DND-41 (cell line): ENCODE results near the gene CLN5.

Experiments used
- ATAC-seq: fragments of 200-7000 bp; cut with Tn5 transposase; 3 replicates; pipeline ENCODE4 v1.9.1; 2021; ENCODE audit warnings: low read depth; ENCODE audit not compliant: insufficient read depth
- DNase-seq: peaks from one replicate; pipeline ENCODE4 v3.0.0-alpha.2; 2020
- H2AFZ ChIP-seq: 2 replicates; pipeline ENCODE4 v1.6.0; 2012; ENCODE audit warnings: low read depth, low read length
- H3K27ac ChIP-seq: 2 replicates; pipeline ENCODE4 v1.5.1; 2012; ENCODE audit warnings: low read length, inconsistent platforms
- H3K27me3 ChIP-seq: fragments of 200-600 bp; sonication (generic); 2 replicates; pipeline ENCODE4 v1.6.0; 2012; ENCODE audit warnings: low read length, mild to moderate bottlenecking, inconsistent platforms; ENCODE audit not compliant: insufficient read depth, poor library complexity
- H3K36me3 ChIP-seq: 2 replicates; pipeline ENCODE4 v1.5.1; 2012; ENCODE audit warnings: low read length, inconsistent platforms; ENCODE audit not compliant: insufficient read depth
- H3K4me1 ChIP-seq: 2 replicates; pipeline ENCODE4 v1.5.1; 2012; ENCODE audit warnings: mild to moderate bottlenecking, low read length; ENCODE audit not compliant: insufficient read depth
- H3K4me2 ChIP-seq: 2 replicates; pipeline ENCODE4 v1.6.0; 2012; ENCODE audit warnings: mild to moderate bottlenecking, moderate library complexity, low read length, inconsistent platforms; ENCODE audit not compliant: insufficient read depth
- H3K4me3 ChIP-seq, 2 experiments: fragments of 200-600 bp in 1 of 2; shearing (Covaris generic) in 1 of 2; 2 replicates each; pipeline ENCODE4 v1.5.1; 2012 to 2016; ENCODE audit warnings: inconsistent platforms in 2 of 2, low read length in 2 of 2, mild to moderate bottlenecking in 2 of 2, low read depth in 1 of 2, moderate library complexity in 1 of 2
- H3K79me2 ChIP-seq: 2 replicates; pipeline ENCODE4 v1.6.0; 2012; ENCODE audit warnings: low read length, inconsistent platforms; ENCODE audit not compliant: insufficient read depth
- H3K9ac ChIP-seq: 2 replicates; pipeline ENCODE4 v1.6.0; 2012; ENCODE audit warnings: low read depth, mild to moderate bottlenecking, inconsistent platforms, low read length, moderate library complexity
- H3K9me3 ChIP-seq: 2 replicates; pipeline ENCODE4 v1.5.1; 2012; ENCODE audit warnings: low read length, moderate library complexity, mild to moderate bottlenecking, inconsistent platforms; ENCODE audit not compliant: insufficient read depth, severe bottlenecking
- H4K20me1 ChIP-seq: 2 replicates; pipeline ENCODE4 v1.6.0; 2012; ENCODE audit warnings: low read length; ENCODE audit not compliant: insufficient read depth
- EZH2 ChIP-seq: IDR thresholded peaks from 3 replicates; pipeline ENCODE4 v1.6.1; 2012; ENCODE audit warnings: borderline replicate concordance, low read depth, mild to moderate bottlenecking, moderate library complexity, low read length, inconsistent platforms; ENCODE audit not compliant: severe bottlenecking
- TF ChIP-seq, protein P1 (sequence below): IDR thresholded peaks from 2 replicates; pipeline ENCODE4 v1.5.1; 2012; ENCODE audit warnings: borderline replicate concordance, low read length, moderate library complexity, mild to moderate bottlenecking; ENCODE audit not compliant: poor library complexity, severe bottlenecking; ENCODE audit errors: extremely low read depth

CLN5 gene

GRCh38 chr13:77036279-77036678 lies 44.4 kb downstream of the CLN5 start:
- H3K36me3 ChIP-seq, result no peaks in the 10 kb centered on the region
- ATAC-seq (no peak), DNase-seq (no peak)
- no peaks in the 10 kb centered on the region for H3K27me3 ChIP-seq
- H3K4me3 ChIP-seq, result no peak overlapping the region
- H3K9me3 ChIP-seq, result no peaks in the 10 kb centered on the region
- no peaks in the 10 kb centered on the region for H3K79me2 ChIP-seq
- no peak overlapping the region for H3K9ac ChIP-seq
- no peaks in the 10 kb centered on the region for H4K20me1 ChIP-seq
- TF ChIP-seq, protein P1, sequence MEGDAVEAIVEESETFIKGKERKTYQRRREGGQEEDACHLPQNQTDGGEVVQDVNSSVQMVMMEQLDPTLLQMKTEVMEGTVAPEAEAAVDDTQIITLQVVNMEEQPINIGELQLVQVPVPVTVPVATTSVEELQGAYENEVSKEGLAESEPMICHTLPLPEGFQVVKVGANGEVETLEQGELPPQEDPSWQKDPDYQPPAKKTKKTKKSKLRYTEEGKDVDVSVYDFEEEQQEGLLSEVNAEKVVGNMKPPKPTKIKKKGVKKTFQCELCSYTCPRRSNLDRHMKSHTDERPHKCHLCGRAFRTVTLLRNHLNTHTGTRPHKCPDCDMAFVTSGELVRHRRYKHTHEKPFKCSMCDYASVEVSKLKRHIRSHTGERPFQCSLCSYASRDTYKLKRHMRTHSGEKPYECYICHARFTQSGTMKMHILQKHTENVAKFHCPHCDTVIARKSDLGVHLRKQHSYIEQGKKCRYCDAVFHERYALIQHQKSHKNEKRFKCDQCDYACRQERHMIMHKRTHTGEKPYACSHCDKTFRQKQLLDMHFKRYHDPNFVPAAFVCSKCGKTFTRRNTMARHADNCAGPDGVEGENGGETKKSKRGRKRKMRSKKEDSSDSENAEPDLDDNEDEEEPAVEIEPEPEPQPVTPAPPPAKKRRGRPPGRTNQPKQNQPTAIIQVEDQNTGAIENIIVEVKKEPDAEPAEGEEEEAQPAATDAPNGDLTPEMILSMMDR, result no peak
- no peak for TF ChIP-seq EZH2
- no peak overlapping the region for H3K27ac ChIP-seq
- H3K4me1 ChIP-seq, result no peaks in the 10 kb centered on the region
- H3K4me2 ChIP-seq, result no peak overlapping the region
- no peak overlapping the region for H2AFZ ChIP-seq

DNA sequence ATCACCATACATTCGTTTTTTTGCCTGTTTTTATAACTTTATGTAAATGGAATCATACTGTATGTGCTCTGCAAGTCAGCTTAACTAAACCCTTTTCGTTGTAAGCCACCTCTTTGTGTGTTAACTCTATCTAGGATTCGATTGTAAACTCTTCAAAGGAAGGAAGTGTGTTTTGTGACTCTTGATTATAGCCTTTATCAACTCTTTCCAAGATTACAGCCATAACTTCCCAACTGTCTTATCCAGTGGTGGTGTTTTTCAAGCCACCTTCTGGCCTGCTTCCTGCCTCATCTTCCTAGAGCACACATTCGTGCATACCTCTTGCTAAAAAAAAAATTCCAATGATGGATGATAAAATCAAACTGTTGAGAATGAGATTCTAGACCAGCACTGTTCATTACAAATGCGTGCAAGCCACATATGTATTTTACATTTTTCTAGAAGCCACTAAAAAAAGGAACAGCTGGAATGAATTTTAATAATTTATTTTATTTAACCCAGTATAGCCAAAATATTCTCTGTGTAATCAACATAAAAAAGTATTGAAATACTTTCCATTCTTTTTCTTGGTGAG lies 47.1 kb downstream of the CLN5 start:
- H3K9me3 ChIP-seq, result no peaks in the 10 kb centered on the region
- peaks cover 4% of the 10 kb centered on the region; the same call in 1 of the 2 replicates for H3K36me3 ChIP-seq
- no peak overlapping the region for H2AFZ ChIP-seq
- no peaks in the 10 kb centered on the region for H3K27me3 ChIP-seq
- H3K4me1 ChIP-seq, result no peaks in the 10 kb centered on the region
- H3K9ac ChIP-seq, result no peak overlapping the region
- H3K4me2 ChIP-seq, result no peak overlapping the region
- H3K4me3 ChIP-seq, result no peak overlapping the region
- TF ChIP-seq EZH2, result no peak
- TF ChIP-seq, protein P1, result no peak
- no peak for DNase-seq
- H3K79me2 ChIP-seq, result no peaks in the 10 kb centered on the region
- no peak for ATAC-seq
- no peaks in the 10 kb centered on the region for H4K20me1 ChIP-seq
- no peak overlapping the region for H3K27ac ChIP-seq

- no peak for DNase-seq
These were observed 48.2 kb downstream of the CLN5 start for GRCh38 chr13:77040076-77040475.

More at GRCh38 chr13:77040076-77040475, 48.2 kb downstream of the CLN5 start:
- no peaks in the 10 kb centered on the region for H3K27me3 ChIP-seq
- H3K27ac ChIP-seq, result no peak overlapping the region
- H3K36me3 ChIP-seq, result peaks cover 12% of the 10 kb centered on the region
- H3K9ac ChIP-seq, result no peak overlapping the region
- no peaks in the 10 kb centered on the region for H3K9me3 ChIP-seq
- no peak overlapping the region for H3K4me2 ChIP-seq
- no peak overlapping the region for H3K4me3 ChIP-seq
- no peak; the same call in 2 of the 3 replicates for ATAC-seq
- no peak overlapping the region for H2AFZ ChIP-seq
- TF ChIP-seq, protein P1, result no peak
- no peak for TF ChIP-seq EZH2
- H3K79me2 ChIP-seq, result no peaks in the 10 kb centered on the region
- H3K4me1 ChIP-seq, result no peaks in the 10 kb centered on the region
- no peaks in the 10 kb centered on the region for H4K20me1 ChIP-seq
